SK-N-SH (cell line): ENCODE data around the gene NACAD. TPM values are rescaled to one million over a fixed set of nuclear protein-coding genes. Genes with fewer than 3 reads are reported as not detected.

Experiments
- CTCF ChIA-PET: fragments of 300-600, 350-600 bp; formaldehyde crosslinking; extraction: SDS; loops from one replicate; lab custom pipeline; 2021; lab: Yijun Ruan, JAX
- POLR2A ChIA-PET: fragments of 350-600 bp; sonication (Branson Sonifier 250); formaldehyde crosslinking; extraction: SDS; loops from one replicate; lab custom pipeline; 2020; ENCODE audit warnings: antibody characterized with exemption, inconsistent platforms; lab: Yijun Ruan, JAX
- DNase-seq: peaks from one replicate; pipeline ENCODE4 v3.0.0; 2012
- H2AFZ ChIP-seq: fragments of 200-600 bp; sonication (generic); 2 replicates; pipeline ENCODE4 v1.8.1; 2016; ENCODE audit warnings: antibody characterized with exemption, mild to moderate bottlenecking, low read depth
- H3F3A ChIP-seq: fragments of 200-600 bp; sonication (generic); replicated peaks from 2 replicates; pipeline ENCODE3; 2016; ENCODE audit warnings: antibody characterized with exemption, mild to moderate bottlenecking; ENCODE audit not compliant: insufficient read depth
- H3K27ac ChIP-seq, 2 experiments: fragments of 200-500 bp in 1 of 2; fragments of 200-600 bp in 1 of 2; sonication (Bioruptor generic) in 1 of 2; sonication (generic), shearing (Covaris generic) in 1 of 2; 2 replicates each; pipeline versions ENCODE4 v1.5.1 to v1.6.1; 2014 to 2016; ENCODE audit warnings: low read depth in 2 of 2, inconsistent platforms in 1 of 2, low read length in 1 of 2, mild to moderate bottlenecking in 1 of 2, mixed read lengths in 1 of 2
- H3K27me3 ChIP-seq: fragments of 200-600 bp; sonication (generic), shearing (Covaris generic); 2 replicates; pipeline ENCODE4 v1.6.1; 2016; ENCODE audit warnings: mixed run types; ENCODE audit not compliant: insufficient read depth
- H3K36me3 ChIP-seq, 2 experiments: fragments of 200-500 bp in 1 of 2; fragments of 200-600 bp in 1 of 2; sonication (Bioruptor generic) in 1 of 2; sonication (generic) in 1 of 2; replicated peaks in 1 of 2; 2 replicates each; pipeline versions ENCODE3 to v1.5.1; 2014 to 2016; ENCODE audit warnings: low read length in 1 of 2, mild to moderate bottlenecking in 1 of 2; ENCODE audit not compliant: insufficient read depth in 2 of 2, control insufficient read depth in 1 of 2
- H3K4me1 ChIP-seq, 2 experiments: fragments of 200-500 bp in 1 of 2; fragments of 200-600 bp in 1 of 2; sonication (Bioruptor generic) in 1 of 2; sonication (generic), shearing (Covaris generic) in 1 of 2; 2 replicates each; pipeline versions ENCODE4 v1.5.1 to v1.6.1; 2014 to 2016; ENCODE audit warnings: low read depth in 1 of 2, low read length in 1 of 2, mixed run types in 1 of 2; ENCODE audit not compliant: insufficient read depth in 2 of 2, control insufficient read depth in 1 of 2
- H3K4me2 ChIP-seq: fragments of 200-600 bp; sonication (generic), shearing (Covaris generic); 2 replicates; pipeline ENCODE4 v1.6.1; 2017; ENCODE audit warnings: mixed run types
- H3K4me3 ChIP-seq, 2 experiments: fragments of 200-500 bp in 1 of 2; fragments of 200-600 bp in 1 of 2; sonication (Bioruptor generic) in 1 of 2; sonication (generic), shearing (Covaris generic) in 1 of 2; 2 replicates each; pipeline versions ENCODE4 v1.5.1 to v1.8.1; 2014 to 2016; ENCODE audit warnings: low read depth in 2 of 2, inconsistent platforms in 1 of 2, low read length in 1 of 2, mild to moderate bottlenecking in 1 of 2, mixed read lengths in 1 of 2, moderate library complexity in 1 of 2
- H3K79me2 ChIP-seq: fragments of 200-600 bp; sonication (generic); 2 replicates; pipeline ENCODE4 v1.8.1; 2017; ENCODE audit warnings: mild to moderate bottlenecking; ENCODE audit not compliant: insufficient read depth
- H3K9ac ChIP-seq: fragments of 200-600 bp; sonication (generic); 2 replicates; pipeline ENCODE4 v1.6.1; 2017; ENCODE audit warnings: mixed run types
- H3K9me2 ChIP-seq: fragments of 200-600 bp; sonication (generic); 2 replicates; pipeline ENCODE4 v1.6.1; 2017; ENCODE audit warnings: mixed run types
- H3K9me3 ChIP-seq: fragments of 200-600 bp; sonication (generic); 2 replicates; pipeline ENCODE4 v1.6.1; 2017; ENCODE audit warnings: mixed run types, mild to moderate bottlenecking, moderate library complexity
- H4K20me1 ChIP-seq: fragments of 200-600 bp; sonication (generic); 2 replicates; pipeline ENCODE4 v1.6.1; 2017; ENCODE audit warnings: mild to moderate bottlenecking, mixed run types; ENCODE audit not compliant: insufficient read depth
- ELF1 ChIP-seq: IDR thresholded peaks from 2 replicates; pipeline ENCODE4 v1.4.0; 2012
- EZH2phosphoT487 ChIP-seq: fragments of 200-600 bp; sonication (generic); IDR thresholded peaks from 2 replicates; pipeline ENCODE4 v1.6.1; 2017; ENCODE audit warnings: low read depth, mixed run types, mild to moderate bottlenecking, antibody characterized with exemption, moderate library complexity, borderline replicate concordance
- MEF2A ChIP-seq: IDR thresholded peaks from 2 replicates; pipeline ENCODE4 v1.4.0; 2012; ENCODE audit warnings: low read depth, borderline replicate concordance
- MXI1 ChIP-seq: IDR thresholded peaks from 2 replicates; pipeline ENCODE4 v1.6.1; 2012; ENCODE audit warnings: mild to moderate bottlenecking, low read depth, low read length, improper control_type of control experiment
- PBX3 ChIP-seq: IDR thresholded peaks from 2 replicates; pipeline ENCODE4; 2012
- RAD21 ChIP-seq: IDR thresholded peaks from 2 replicates; pipeline ENCODE4 v1.6.1; 2012; ENCODE audit warnings: mild to moderate bottlenecking, low read length
- SMC3 ChIP-seq: IDR thresholded peaks from 2 replicates; pipeline ENCODE4 v1.6.1; 2012; ENCODE audit warnings: low read depth, low read length, improper control_type of control experiment
- WGBS: methylation state at CpG from one replicate; pipeline ENCODE4 v1.1.6; 2017; ENCODE audit warnings: low lambda C conversion rate; 5-methylcytosine and 5-hydroxymethylcytosine counted together
- polyA plus RNA-seq, 3 experiments: library from polyadenylated mRNA; depleted of rRNA; stranded (reverse); fragments of >200 nt; gene quantifications; 2 replicates each; pipeline ENCODE4 v1.2.3, GENCODE V29; 2012
- TF ChIP-seq, protein P1 (sequence below): fragments of 150-350 bp; IDR thresholded peaks from 2 replicates; pipeline ENCODE4 v1.6.1; 2017; ENCODE audit warnings: antibody characterized with exemption, low read length, low read depth, borderline replicate concordance

The NACAD gene
- polyA plus RNA-seq, 1 of the 3 experiments (the other 2 are of a cell fraction), result 2.8 TPM

- no peak overlapping the region for H2AFZ ChIP-seq
- CTCF ChIA-PET, result interaction anchor here (0.7 to 1.4 kb wide), 5 partner anchors 33 to 315 kb away, joined by 3 to 4 read pairs (median 4); no protein-coding TSS in a partner anchor
- peak; percentile 44 for DNase-seq
- POLR2A ChIA-PET, result interaction anchor here (0.6 kb wide), 1 partner anchor 9 kb away, joined by 4 read pairs; no protein-coding TSS in a partner anchor
- H3K9ac ChIP-seq, result no peak overlapping the region
- 81% methylated on average over 4 of the region's 4 CpGs for WGBS
- H3K27ac ChIP-seq, result peak overlapping the region; percentile 36 to 63
- peaks cover 10 to 12% of the 10 kb centered on the region in 2 experiments for H3K36me3 ChIP-seq
- no peaks in the 10 kb centered on the region for H3K9me2 ChIP-seq
- peaks cover 11 to 13% of the 10 kb centered on the region in 2 experiments; a peak in 3 of 4 replicates for H3K4me1 ChIP-seq
- H3F3A ChIP-seq, result no peaks in the 10 kb centered on the region
- H3K79me2 ChIP-seq, result peaks cover 95% of the 10 kb centered on the region
- peaks cover 41% of the 10 kb centered on the region for H4K20me1 ChIP-seq
- no peaks in the 10 kb centered on the region for H3K27me3 ChIP-seq
- no peak overlapping the region for H3K4me3 ChIP-seq
- H3K4me2 ChIP-seq, result no peak overlapping the region; the same call in 1 of the 2 replicates
- no peaks in the 10 kb centered on the region for H3K9me3 ChIP-seq
- TF ChIP-seq RAD21 (0 out of 2 replicates have a peak, but pooled peaks have one; percentile 4), EZH2phosphoT487 (no peak), MXI1 (peak; percentile 71; the same call in 1 of the 2 replicates), MEF2A (no peak)
These were observed 54.9 kb downstream of the NACAD start for GRCh38 chr7:45033931-45034290.

GRCh38 chr7:45033261-45033930 is 55.4 kb downstream of the NACAD start:
- ChIA-PET POLR2A (interaction anchor here (0.6 to 1.1 kb wide), 2 partner anchors 8 to 35 kb away, joined by 3 to 4 read pairs; no protein-coding TSS in a partner anchor), CTCF (interaction anchor here (0.7 to 1.4 kb wide), 4 partner anchors 32 to 142 kb away, joined by 3 to 4 read pairs (median 4); no protein-coding TSS in a partner anchor)
- Histone ChIP-seq H3K9ac (no peak overlapping the region), H3K4me3 (no peak overlapping the region), H3K9me2 (no peaks in the 10 kb centered on the region), H3K9me3 (no peaks in the 10 kb centered on the region), H3K79me2 (peaks cover 95% of the 10 kb centered on the region), H3K4me1 (peaks cover 11 to 13% of the 10 kb centered on the region in 2 experiments; a peak in 3 of 4 replicates), H3K4me2 (peak overlapping the region; percentile 5; the same call in 1 of the 2 replicates), H3K27ac (peak overlapping the region; percentile 36 to 63), H3F3A (no peaks in the 10 kb centered on the region), H2AFZ (no peak overlapping the region), H4K20me1 (peaks cover 44% of the 10 kb centered on the region), H3K27me3 (no peaks in the 10 kb centered on the region), H3K36me3 (peaks cover 5 to 7% of the 10 kb centered on the region in 2 experiments)
- 86% methylated on average over 1 of the region's 1 CpG for WGBS
- no peak for TF ChIP-seq MXI1
- TF ChIP-seq, protein P1, sequence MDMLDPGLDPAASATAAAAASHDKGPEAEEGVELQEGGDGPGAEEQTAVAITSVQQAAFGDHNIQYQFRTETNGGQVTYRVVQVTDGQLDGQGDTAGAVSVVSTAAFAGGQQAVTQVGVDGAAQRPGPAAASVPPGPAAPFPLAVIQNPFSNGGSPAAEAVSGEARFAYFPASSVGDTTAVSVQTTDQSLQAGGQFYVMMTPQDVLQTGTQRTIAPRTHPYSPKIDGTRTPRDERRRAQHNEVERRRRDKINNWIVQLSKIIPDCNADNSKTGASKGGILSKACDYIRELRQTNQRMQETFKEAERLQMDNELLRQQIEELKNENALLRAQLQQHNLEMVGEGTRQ, result no peak
- 0 out of 2 replicates have a peak, but pooled peaks have one; percentile 19 for TF ChIP-seq PBX3
- TF ChIP-seq ELF1, result no peak
- TF ChIP-seq SMC3, result no peak
- peak; percentile 34 for DNase-seq
